Activated CD8-positive, alpha-beta T cell treated with anti-CD3 and anti-CD28 coated beads, Interleukin-2, amount 10 ng/mL, durations not matched to agents 7 days and 5 days (primary cell): Measurements from ENCODE around the gene CAPN12. TPM values are rescaled to one million over a fixed set of nuclear protein-coding genes. Genes with fewer than 3 reads are reported as not detected.

Experiments used
- ATAC-seq: fragments of 150-1000 bp; cut with Tn5 transposase; one replicate; pipeline ENCODE4 v1.10.0; 2021; ENCODE audit warnings: moderate library complexity
- CTCF ChIA-PET: fragments of 350-600 bp; sonication (Branson Sonifier 250); formaldehyde crosslinking; loops from one replicate; lab custom pipeline; 2021; ENCODE audit warnings: antibody characterized with exemption; lab: Charles Lee
- POLR2A ChIA-PET: fragments of 350-600 bp; sonication (Branson Sonifier 250); formaldehyde crosslinking; loops from one replicate; lab custom pipeline; 2021; ENCODE audit warnings: antibody characterized with exemption; lab: Charles Lee
- DNase-seq: peaks from one replicate; pipeline ENCODE4 v3.0.0-alpha.2; 2020
- H3K27ac Mint-ChIP-seq: one replicate; pipeline ENCODE4 v1.8.0; 2021; ENCODE audit warnings: mild to moderate bottlenecking, mixed read lengths
- H3K27me3 Mint-ChIP-seq: one replicate; pipeline ENCODE4 v1.8.0; 2021; ENCODE audit warnings: low read depth, mixed read lengths
- H3K36me3 Mint-ChIP-seq: one replicate; pipeline ENCODE4 v1.8.0; 2021; ENCODE audit warnings: low read depth, mixed read lengths
- H3K4me1 Mint-ChIP-seq: one replicate; pipeline ENCODE4 v1.8.0; 2021; ENCODE audit warnings: low read depth, mixed read lengths
- H3K4me3 Mint-ChIP-seq: one replicate; pipeline ENCODE4 v1.8.0; 2021; ENCODE audit warnings: mild to moderate bottlenecking, mixed read lengths
- H3K9me3 Mint-ChIP-seq: one replicate; pipeline ENCODE4 v1.8.0; 2022; ENCODE audit warnings: mixed read lengths; ENCODE audit not compliant: insufficient read depth
- total RNA-seq, 2 experiments: library from RNA; stranded (reverse); gene quantifications; one replicate each; pipeline ENCODE4 v1.2.3, GENCODE V29; 2021

CAPN12 gene
- total RNA-seq, 2 experiments from 2014 or later, result 12.2 to 16.2 TPM

GRCh38 chr19:38742906-38743305, 1.4 kb downstream of the CAPN12 start:
- no peak for DNase-seq
- H3K9me3 Mint-ChIP-seq, result no peaks in the 10 kb centered on the region
- H3K27ac Mint-ChIP-seq, result no peak overlapping the region
- POLR2A ChIA-PET, result no interaction called here
- no peak overlapping the region for H3K4me3 Mint-ChIP-seq
- no peak for ATAC-seq
- H3K36me3 Mint-ChIP-seq, result no peaks in the 10 kb centered on the region
- CTCF ChIA-PET, result interaction anchor here (0.8 kb wide), 1 partner anchor 26 kb away, joined by 3 read pairs; no protein-coding TSS in a partner anchor
- peaks cover 20% of the 10 kb centered on the region for H3K4me1 Mint-ChIP-seq
- H3K27me3 Mint-ChIP-seq, result peaks cover under 1% of the 10 kb centered on the region

DNA sequence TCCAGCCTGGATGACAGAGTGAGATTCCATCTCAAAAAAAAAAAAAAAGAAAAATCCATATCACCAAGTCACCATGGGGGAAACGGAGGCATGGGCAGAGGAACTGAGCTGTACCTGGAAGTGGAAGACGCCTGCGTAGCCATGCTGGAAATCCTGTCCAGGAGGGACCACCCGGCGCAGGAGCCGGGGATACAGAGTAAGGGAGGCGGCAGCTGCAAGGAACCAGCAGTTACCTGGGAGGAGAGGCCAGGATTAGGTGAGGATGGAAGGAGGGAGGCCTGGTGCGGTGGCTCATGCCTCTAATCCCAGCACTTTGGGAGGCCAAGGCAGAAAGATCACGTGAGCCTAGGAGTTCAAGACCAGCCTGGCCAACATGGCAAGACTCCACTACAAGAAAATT, 2.0 kb downstream of the CAPN12 start:
- POLR2A ChIA-PET, result interaction anchor here (0.5 kb wide), 1 partner anchor 24 kb away, joined by 3 read pairs; no protein-coding TSS in a partner anchor
- CTCF ChIA-PET, result interaction anchor here (0.8 kb wide), 1 partner anchor 27 kb away, joined by 3 read pairs; no protein-coding TSS in a partner anchor
- H3K9me3 Mint-ChIP-seq, result no peaks in the 10 kb centered on the region
- peaks cover 25% of the 10 kb centered on the region for H3K4me1 Mint-ChIP-seq
- no peak for DNase-seq
- no peak overlapping the region for H3K4me3 Mint-ChIP-seq
- H3K36me3 Mint-ChIP-seq, result no peaks in the 10 kb centered on the region
- H3K27me3 Mint-ChIP-seq, result peaks cover 4% of the 10 kb centered on the region
- ATAC-seq, result no peak
- H3K27ac Mint-ChIP-seq, result no peak overlapping the region

DNA sequence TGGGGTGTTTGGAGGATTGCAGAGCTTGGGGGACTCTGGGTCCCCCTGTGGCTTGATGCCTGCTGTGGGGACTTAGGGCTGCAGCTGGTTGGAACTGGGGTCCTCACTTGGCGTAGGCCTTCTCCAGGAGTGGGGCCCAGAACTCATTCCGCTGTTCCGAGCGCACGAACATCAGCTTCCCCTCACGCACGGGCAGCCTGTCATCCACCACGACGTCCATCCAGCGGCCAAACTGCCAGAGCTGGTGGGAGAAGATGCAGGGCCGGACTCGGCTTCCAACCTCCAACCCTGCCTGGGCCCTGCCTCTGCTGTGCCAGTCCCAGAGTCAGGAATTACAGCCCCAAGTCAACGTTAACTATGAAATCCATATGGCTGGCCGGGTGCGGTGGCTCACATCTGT, 2.6 kb downstream of the CAPN12 start:
- Mint-ChIP-seq H3K4me1 (peaks cover 25% of the 10 kb centered on the region), H3K27ac (no peak overlapping the region), H3K9me3 (no peaks in the 10 kb centered on the region), H3K27me3 (peaks cover 4% of the 10 kb centered on the region), H3K36me3 (no peaks in the 10 kb centered on the region), H3K4me3 (no peak overlapping the region)
- DNase-seq (no peak), ATAC-seq (no peak)
- CTCF ChIA-PET, result no interaction called here
- POLR2A ChIA-PET, result interaction anchor here (0.5 kb wide), 1 partner anchor 25 kb away, joined by 3 read pairs; no protein-coding TSS in a partner anchor

- POLR2A ChIA-PET, result no interaction called here
- Mint-ChIP-seq H3K27ac (no peak overlapping the region), H3K4me1 (peaks cover 30% of the 10 kb centered on the region), H3K9me3 (no peaks in the 10 kb centered on the region), H3K27me3 (peaks cover 4% of the 10 kb centered on the region), H3K4me3 (no peak overlapping the region), H3K36me3 (no peaks in the 10 kb centered on the region)
- DNase-seq, result no peak
- no peak for ATAC-seq
- CTCF ChIA-PET, result no interaction called here
Observed at GRCh38 chr19:38740932-38741331, 3.3 kb downstream of the CAPN12 start.

DNA sequence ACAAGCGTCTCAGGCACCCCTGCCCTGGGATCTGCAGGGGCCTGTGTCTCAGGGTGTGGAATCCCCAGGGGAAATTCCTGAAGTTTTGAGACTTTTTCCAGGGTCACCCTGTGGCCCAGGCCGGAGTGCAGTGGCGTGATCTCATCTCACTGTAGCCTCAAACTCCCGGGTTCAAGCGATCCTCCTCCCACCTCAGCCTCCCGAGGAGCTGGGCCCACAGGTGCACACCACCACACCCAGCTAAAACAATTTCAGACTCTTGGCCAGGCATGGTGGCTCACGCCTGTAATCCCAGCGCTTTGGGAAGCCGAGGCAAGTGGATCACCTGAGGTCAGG, 4.0 kb downstream of the CAPN12 start:
- Mint-ChIP-seq H3K9me3 (no peaks in the 10 kb centered on the region), H3K27me3 (peaks cover 4% of the 10 kb centered on the region), H3K36me3 (no peaks in the 10 kb centered on the region), H3K4me3 (no peak overlapping the region), H3K4me1 (peaks cover 33% of the 10 kb centered on the region), H3K27ac (no peak overlapping the region)
- CTCF ChIA-PET, result interaction anchor here (0.8 to 1.6 kb wide), 3 partner anchors 29 to 190 kb away, joined by 3 to 4 read pairs (median 3); partner anchors contain the start of genes MRPS12 and SARS2
- POLR2A ChIA-PET, result no interaction called here
- DNase-seq (no peak), ATAC-seq (no peak)

- Mint-ChIP-seq H3K4me3 (no peak overlapping the region), H3K9me3 (no peaks in the 10 kb centered on the region), H3K27ac (peak overlapping the region; percentile 69), H3K27me3 (peaks cover 4% of the 10 kb centered on the region), H3K4me1 (peaks cover 38% of the 10 kb centered on the region), H3K36me3 (no peaks in the 10 kb centered on the region)
- peak; percentile 48 for DNase-seq
- ATAC-seq, result no peak
- ChIA-PET POLR2A (no interaction called here), CTCF (interaction anchor here (0.6 to 1.6 kb wide), 5 partner anchors 20 to 191 kb away, joined by 3 to 5 read pairs (median 4); partner anchors contain the start of genes MRPS12 and SARS2)
Observed at GRCh38 chr19:38739440-38740256, 4.6 kb downstream of the CAPN12 start.

- Mint-ChIP-seq H3K27me3 (peaks cover 4% of the 10 kb centered on the region), H3K27ac (peak overlapping the region; percentile 16), H3K36me3 (peaks cover 4% of the 10 kb centered on the region), H3K4me1 (peaks cover 53% of the 10 kb centered on the region), H3K9me3 (no peaks in the 10 kb centered on the region), H3K4me3 (peak overlapping the region; percentile 24)
- ChIA-PET POLR2A (no interaction called here), CTCF (no interaction called here)
- ATAC-seq, result no peak
- DNase-seq, result no peak
Observed at GRCh38 chr19:38737921-38738737, 6.1 kb downstream of the CAPN12 start.

GRCh38 chr19:38737281-38737865, 6.9 kb downstream of the CAPN12 start:
- peaks cover 8% of the 10 kb centered on the region for H3K36me3 Mint-ChIP-seq
- peaks cover 57% of the 10 kb centered on the region for H3K4me1 Mint-ChIP-seq
- H3K27ac Mint-ChIP-seq, result no peak overlapping the region
- ChIA-PET CTCF (no interaction called here), POLR2A (interaction anchor here (0.6 kb wide), 1 partner anchor 212 kb away, joined by 3 read pairs; no protein-coding TSS in a partner anchor)
- ATAC-seq, result no peak
- peak overlapping the region; percentile 24 for H3K4me3 Mint-ChIP-seq
- H3K9me3 Mint-ChIP-seq, result no peaks in the 10 kb centered on the region
- DNase-seq, result no peak
- H3K27me3 Mint-ChIP-seq, result peaks cover 4% of the 10 kb centered on the region

DNA sequence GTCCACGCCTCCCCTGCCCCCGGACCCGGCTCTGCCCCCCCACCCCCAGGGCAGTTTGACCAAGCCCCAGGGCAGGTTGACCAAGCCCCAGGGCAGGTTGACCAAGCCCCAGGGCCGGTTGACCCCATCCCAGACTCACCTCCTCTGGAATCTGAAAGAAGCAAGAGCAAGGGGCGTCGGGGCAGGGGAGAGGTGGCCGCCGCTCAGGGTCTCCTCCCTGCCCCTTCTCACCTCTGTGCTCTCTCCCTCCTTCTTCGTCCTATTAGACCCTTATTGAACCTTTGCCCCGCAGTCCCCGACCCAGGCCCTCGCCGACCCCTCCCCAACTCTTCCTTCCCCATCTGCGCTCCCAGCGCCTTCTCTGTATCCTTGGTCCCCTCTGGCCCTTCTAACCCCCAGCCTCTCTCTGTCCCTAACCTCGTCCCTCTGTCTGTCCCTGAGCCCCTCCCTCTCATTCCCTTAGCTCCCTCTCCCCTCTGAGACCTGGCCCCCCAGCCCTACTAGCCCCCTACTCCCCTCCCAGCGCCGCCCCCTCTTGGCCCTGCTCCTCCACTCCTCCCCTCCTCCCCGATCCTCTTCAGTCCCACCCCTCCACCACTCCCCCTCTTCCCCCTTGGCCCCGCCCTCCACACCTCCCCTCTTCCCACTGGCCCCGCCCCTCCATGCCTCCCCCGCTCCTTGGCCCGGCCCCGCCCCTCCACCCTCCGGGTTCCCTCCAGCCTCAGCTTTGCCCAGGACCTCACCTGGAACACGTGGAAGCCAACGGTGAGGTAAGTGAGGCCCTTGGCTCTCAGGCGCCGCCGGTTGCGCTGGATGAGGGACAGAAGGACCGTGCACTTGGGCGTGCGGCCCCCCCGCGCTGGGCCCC, 7.6 kb downstream of the CAPN12 start:
- no peaks in the 10 kb centered on the region for H3K9me3 Mint-ChIP-seq
- peaks cover 14% of the 10 kb centered on the region for H3K36me3 Mint-ChIP-seq
- ChIA-PET POLR2A (interaction anchor here (0.6 kb wide), 1 partner anchor 213 kb away, joined by 3 read pairs; no protein-coding TSS in a partner anchor), CTCF (no interaction called here)
- H3K27ac Mint-ChIP-seq, result peak overlapping the region; percentile 60
- DNase-seq (peak; percentile 75), ATAC-seq (peak; percentile 2)
- peak overlapping the region; percentile 55 for H3K4me3 Mint-ChIP-seq
- peaks cover 60% of the 10 kb centered on the region for H3K4me1 Mint-ChIP-seq
- H3K27me3 Mint-ChIP-seq, result peaks cover 4% of the 10 kb centered on the region

DNA sequence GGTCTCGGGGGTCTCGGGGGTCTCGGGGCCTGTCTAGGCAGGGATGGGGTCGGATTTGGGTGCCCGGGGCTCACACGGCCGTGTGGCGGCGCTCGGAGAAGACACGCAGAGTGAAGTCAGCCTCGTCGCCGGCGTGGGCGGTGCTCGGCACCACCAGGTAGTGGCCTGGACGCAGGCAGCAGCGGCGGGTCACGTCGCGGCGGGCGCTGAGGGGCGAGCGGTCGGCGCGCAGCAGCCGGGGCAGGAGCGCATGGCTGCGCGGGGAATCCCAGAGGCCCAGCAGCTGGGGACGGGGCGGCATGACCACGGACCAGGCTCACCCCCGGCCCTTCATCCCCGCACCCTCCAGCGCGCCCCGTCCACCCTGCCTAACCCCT, 8.2 kb downstream of the CAPN12 start:
- ChIA-PET CTCF (interaction anchor here (1.2 kb wide), 1 partner anchor 333 kb away, joined by 4 read pairs; the partner anchor contains the start of gene FAM98C), POLR2A (no interaction called here)
- Mint-ChIP-seq H3K36me3 (peaks cover 18% of the 10 kb centered on the region), H3K27me3 (peaks cover 4% of the 10 kb centered on the region), H3K4me1 (peaks cover 60% of the 10 kb centered on the region), H3K4me3 (peak overlapping the region; percentile 67), H3K27ac (peak overlapping the region; percentile 70), H3K9me3 (no peaks in the 10 kb centered on the region)
- peak; percentile 66 for ATAC-seq
- peak; percentile 66 for DNase-seq
